Activated CD8-positive, alpha-beta memory T cell treated with anti-CD3 and anti-CD28 coated beads for 24 hours (primary cell): ENCODE results near the gene ADAMTS13.

ENCODE experiments used
- DNase-seq: peaks from one replicate; pipeline ENCODE4 v3.0.0-alpha.2; 2020

Gene ADAMTS13

GRCh38 chr9:133456409-133456808, 34.2 kb downstream of the ADAMTS13 start:
- no peak for DNase-seq

- DNase-seq: no peak
Measured at GRCh38 chr9:133457233-133457632, 35.1 kb downstream of the ADAMTS13 start.

- no peak for DNase-seq
Measured at GRCh38 chr9:133457748-133458147, 35.6 kb downstream of the ADAMTS13 start.

- DNase-seq: no peak
Measured at GRCh38 chr9:133458643-133459312, 36.6 kb downstream of the ADAMTS13 start.

DNA sequence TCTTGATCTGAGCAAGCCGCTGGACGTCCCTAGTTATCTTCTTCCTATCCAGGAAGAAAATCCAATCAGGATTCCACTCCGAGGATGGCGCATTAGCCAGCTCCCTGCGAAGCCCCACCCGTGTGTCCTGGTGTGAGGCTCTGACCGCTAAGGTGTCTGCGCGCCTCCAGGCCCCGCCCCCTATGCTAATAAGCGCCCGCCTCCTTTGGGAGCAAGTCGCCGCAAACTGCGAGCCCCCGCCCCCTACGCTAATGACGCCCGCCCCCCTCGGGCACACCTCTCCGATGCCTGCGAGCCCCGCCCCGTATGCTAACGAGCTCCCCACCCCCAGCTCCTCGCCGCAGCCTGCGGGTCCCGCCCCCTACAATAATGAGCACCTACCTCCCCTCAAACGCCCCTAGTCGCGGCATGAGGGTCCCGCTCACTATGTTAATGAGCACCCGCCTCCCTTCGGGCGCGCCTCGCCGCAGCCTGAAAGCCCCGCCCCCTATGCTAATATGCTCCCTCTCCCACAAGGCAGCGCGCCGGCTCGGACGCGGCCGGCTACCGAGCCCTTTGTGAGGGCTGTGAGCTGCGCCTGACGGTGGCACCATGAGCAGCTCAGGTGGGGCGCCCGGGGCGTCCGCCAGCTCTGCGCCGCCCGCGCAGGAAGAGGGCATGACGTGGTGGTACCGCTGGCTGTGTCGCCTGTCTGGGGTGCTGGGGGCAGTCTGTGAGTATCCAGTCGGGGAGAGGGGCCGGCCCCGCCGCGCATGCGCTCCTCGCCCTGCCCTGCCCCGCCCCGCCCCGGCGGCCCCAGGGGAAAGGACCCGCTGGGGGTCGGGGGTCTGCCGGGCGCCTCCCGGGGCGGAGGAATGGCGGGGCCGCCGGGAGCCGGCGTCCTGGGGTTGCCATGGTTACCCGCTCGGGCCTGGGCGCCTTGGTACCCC, 37.6 kb downstream of the ADAMTS13 start, which contains the start of gene CACFD1:
Gene CACFD1 (plus strand): TSS at position 503 of the 929 bp plus-strand sequence. CDS start 89 bp downstream, at position 592.
- DNase-seq: peak; percentile 96

DNA sequence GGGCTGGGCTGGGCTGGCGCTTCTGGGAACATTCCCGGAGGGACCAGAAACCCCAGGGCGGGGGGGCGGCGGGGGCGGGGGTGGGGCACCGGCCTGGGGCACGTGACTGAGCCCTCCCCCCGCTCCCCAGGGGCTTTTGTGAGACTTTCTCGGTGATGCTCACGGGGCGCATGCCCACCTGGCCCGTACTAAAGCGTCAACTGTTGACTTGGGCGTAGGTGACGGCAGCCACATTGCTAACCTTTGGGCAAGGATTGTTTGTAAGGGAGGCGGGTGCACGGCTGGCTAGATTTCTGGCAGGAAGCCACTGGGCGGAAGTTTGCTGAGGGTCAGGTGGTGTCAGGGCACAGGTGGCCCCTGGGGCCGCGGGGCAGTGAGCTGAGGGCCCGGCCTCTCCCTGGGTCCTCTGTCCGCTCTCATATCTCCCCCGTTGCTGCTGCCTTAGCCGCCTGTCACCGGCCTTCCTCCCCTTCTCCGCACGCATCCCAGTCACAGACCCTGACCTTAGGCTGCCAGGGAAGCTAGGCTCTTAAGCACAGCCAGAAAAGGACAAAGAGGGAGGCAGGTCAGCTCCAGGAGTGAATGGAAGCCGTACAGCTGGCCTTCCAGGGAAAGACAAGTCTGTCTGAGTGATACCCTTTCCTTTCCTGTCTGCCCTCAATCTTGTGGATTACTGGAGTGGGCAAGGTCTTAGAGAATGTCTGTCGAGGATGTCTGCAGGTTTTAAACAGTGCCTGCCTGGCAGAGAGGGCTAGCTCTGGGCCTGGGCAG, 38.4 kb downstream of the ADAMTS13 start:
- no peak for DNase-seq

GRCh38 chr9:133461975-133462374, 39.8 kb downstream of the ADAMTS13 start:
- DNase-seq: no peak

DNA sequence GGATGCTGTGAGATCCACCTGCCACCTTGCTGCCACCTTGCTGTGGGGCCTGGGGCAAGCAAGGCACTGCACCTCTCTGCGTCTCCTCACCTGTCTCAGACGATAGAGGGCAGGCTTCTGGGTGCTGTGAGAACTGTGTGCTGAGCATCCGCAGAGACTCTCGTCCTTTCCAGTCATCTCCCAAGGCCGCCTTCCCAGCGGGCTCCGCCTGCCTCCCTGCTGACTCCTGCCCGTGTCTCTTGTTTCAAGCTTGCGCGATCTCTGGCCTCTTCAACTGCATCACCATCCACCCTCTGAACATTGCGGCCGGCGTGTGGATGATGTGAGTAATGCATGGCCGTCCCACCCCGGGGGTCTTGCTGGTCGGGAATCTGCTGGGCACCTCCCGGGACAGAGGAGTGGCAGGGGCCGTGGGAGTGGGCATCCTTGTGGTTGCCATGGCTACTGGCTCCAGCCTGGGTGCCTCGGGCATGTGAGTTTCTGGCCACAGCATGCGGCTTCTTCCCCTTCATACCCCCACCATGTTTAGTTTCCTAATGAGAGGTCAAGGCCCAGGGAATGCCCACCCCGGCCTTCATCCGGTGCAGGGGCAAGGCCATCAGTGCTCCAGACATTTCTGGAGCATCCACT, 41.2 kb downstream of the ADAMTS13 start:
- no peak for DNase-seq

GRCh38 chr9:133463864-133464615, 41.9 kb downstream of the ADAMTS13 start:
- no peak for DNase-seq

DNA sequence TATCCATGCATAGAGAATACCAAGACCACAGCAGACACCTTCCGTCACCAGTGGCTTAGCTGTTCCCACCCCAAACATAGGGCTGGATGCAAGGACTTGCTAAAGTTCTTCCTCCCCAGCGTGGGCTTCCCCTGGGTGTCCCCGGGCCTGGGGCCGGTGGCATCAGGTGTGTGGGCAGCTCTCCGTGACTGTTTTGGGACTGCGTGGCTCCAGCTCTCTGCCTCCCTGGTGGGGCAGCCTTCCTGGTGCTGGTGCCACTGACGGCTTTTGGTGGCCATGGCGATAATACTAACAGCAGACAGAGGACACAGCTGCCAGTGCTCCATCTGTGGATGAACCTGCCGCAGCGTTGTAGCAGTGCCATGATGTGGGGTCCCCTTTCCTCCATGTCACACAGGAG, 42.5 kb downstream of the ADAMTS13 start:
- DNase-seq: no peak

- DNase-seq: no peak
Measured at GRCh38 chr9:133465984-133466383, 43.8 kb downstream of the ADAMTS13 start.

DNA sequence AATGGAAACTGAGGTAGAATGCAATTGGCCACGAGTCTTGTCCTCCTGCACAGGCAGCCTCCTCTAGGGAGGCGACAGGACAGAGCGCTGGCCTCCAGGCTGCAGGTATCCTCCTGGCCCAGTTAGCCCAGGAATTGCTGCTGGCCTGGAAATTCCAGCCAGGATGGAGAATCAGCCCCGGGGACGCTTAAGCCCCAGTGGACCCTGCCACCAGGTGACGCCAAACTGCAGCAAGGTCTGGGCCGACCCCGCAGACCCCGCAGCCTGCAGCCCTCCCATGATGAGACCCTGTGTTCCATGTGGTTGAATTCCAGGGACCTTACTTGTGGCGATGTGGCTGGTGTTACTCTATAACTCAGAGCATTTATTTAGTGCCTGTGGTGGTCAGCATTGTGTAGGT, 44.9 kb downstream of the ADAMTS13 start:
- no peak for DNase-seq

DNA sequence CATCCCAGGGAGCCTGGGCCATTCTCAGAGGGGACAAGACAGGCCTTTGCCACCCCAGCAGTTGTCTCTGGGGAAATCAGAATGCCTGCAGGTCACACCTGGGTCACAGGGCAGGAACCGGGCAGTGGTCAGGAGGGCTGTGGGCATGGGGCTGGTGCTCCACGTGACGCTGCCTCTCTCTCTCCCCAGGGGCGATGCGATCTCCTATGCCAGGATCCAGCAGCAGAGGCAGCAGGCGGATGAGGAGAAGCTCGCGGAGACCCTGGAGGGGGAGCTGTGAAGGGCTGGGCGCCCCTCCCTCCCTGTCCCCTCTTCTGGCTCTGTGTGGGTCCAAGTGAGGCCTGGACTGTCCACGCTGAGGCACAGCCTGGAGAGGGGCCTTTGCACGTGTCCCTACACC, 46.2 kb downstream of the ADAMTS13 start:
- no peak for DNase-seq

- no peak for DNase-seq
Measured at GRCh38 chr9:133468777-133469421, 46.7 kb downstream of the ADAMTS13 start.

- DNase-seq: no peak
Measured at GRCh38 chr9:133470427-133470924, 48.3 kb downstream of the ADAMTS13 start.

DNA sequence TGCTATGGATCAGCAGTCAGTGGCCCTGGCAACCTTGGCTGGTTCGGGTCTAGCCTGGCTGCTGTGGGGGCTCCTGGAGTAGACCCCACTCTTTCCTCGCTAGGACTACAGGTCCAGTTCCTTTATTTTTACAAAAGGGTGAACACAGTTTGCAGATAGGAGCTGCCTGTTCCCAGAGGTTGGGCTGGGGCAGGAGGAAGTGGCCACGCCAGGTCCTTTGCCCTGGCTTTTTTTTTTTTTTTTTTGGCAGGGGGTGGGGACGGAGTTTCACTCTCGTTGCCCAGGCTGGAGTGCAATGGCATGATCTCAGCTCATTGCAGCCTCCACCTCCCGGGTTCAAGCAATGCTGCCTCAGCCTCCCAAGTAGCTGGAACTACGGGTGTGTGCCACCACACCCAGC, 48.8 kb downstream of the ADAMTS13 start:
- no peak for DNase-seq

DNA sequence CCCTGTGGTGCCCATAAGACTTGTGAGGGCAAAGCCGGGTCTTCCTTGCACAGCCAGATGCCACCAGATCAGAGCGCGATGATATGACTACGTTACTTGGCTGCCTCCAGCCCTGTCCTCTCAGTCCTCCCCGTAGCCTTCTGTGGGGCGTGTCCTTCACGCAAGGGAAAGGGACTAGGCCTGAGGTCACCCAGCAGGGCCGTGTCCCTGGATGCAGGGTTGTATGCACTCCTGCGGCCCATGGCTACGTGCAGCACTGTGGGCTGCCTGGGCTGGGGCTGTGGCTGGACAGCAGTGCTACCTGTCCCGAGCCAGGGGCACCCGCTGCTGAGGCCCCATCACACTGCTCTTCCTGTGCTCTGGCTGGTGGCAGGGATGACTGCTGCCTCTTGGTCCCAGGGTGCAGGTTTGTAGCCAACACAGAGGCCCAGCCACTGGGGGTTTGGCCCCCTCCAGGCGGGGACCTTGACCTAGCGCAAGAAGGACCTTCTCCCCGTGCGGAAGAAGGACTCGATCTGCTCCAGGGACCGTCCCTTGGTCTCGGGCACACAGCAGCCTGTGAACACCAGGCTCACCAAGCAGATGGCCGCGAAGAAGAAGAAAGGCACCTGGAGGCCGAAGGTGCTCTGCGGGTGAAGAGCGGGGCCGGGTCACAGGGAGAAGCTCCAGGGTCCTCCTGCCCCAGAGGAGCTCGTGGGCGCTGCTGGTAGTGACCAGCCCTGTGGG, 49.5 kb downstream of the ADAMTS13 start:
- no peak for DNase-seq

DNA sequence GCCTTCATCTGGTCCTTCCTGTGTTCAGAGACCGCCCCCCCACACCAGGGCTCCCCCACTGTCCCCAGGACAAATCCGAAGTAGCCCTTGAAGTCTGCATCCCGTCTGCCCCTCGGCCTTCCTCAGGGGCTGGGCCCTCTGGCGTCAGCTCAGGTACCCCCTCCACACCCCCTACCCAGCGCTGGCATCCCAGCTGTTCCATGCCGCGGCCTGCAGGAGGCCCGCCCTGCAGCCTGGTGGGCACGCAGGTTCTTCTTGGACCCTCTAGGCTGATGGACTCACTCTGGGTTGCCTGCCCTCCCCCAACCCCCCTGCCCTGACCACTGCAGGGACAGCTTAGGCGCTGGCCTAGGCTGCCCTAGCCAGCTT, 50.1 kb downstream of the ADAMTS13 start:
- no peak for DNase-seq

- no peak for DNase-seq
Measured at GRCh38 chr9:133472753-133473378, 50.7 kb downstream of the ADAMTS13 start.

- no peak for DNase-seq
Measured at GRCh38 chr9:133473743-133474142, 51.6 kb downstream of the ADAMTS13 start.
